Suppressor macrophage treated with lipopolysaccharide for 1 hour (primary cell): Measurements from ENCODE around the gene CSRNP3.
"Not testable (repeated sequence)": the region's sequence is repeated elsewhere in the genome, so short reads cannot be mapped to it uniquely, and the experiment has no call there.

ENCODE experiments used
- DNase-seq, 3 donors: peaks; one replicate each; pipeline ENCODE4 v3.0.0-alpha.2; 2020 to 2022

CSRNP3 gene

GRCh38 chr2:165639504-165639903 is 170.0 kb downstream of the CSRNP3 start:
- DNase-seq: no peak

- no peak for DNase-seq
Measured at GRCh38 chr2:165640247-165640929, 170.9 kb downstream of the CSRNP3 start.

GRCh38 chr2:165645930-165646831 is 176.7 kb downstream of the CSRNP3 start:
- DNase-seq: no peak

GRCh38 chr2:165647409-165647808 is 177.9 kb downstream of the CSRNP3 start:
- DNase-seq: no peak

GRCh38 chr2:165648801-165649200 is 179.3 kb downstream of the CSRNP3 start:
- DNase-seq: no peak

GRCh38 chr2:165651233-165651632 is 181.7 kb downstream of the CSRNP3 start:
- no peak for DNase-seq

GRCh38 chr2:165655661-165656060 is 186.2 kb downstream of the CSRNP3 start:
- DNase-seq: no peak

- DNase-seq: no peak
Measured at GRCh38 chr2:165660361-165660760, 190.9 kb downstream of the CSRNP3 start.

- DNase-seq: no peak
Measured at GRCh38 chr2:165662720-165663119, 193.2 kb downstream of the CSRNP3 start.

GRCh38 chr2:165665614-165666013 is 196.1 kb downstream of the CSRNP3 start:
- DNase-seq: no peak

- DNase-seq: not testable (repeated sequence)
Measured at GRCh38 chr2:165666073-165666472, 196.6 kb downstream of the CSRNP3 start.

GRCh38 chr2:165666605-165667004 is 197.1 kb downstream of the CSRNP3 start:
- no peak for DNase-seq

- DNase-seq: no peak
Measured at GRCh38 chr2:165667375-165667774, 197.9 kb downstream of the CSRNP3 start.

- DNase-seq: no peak
Measured at GRCh38 chr2:165674780-165675179, 205.3 kb downstream of the CSRNP3 start.

- no peak for DNase-seq
Measured at GRCh38 chr2:165675551-165675968, 206.1 kb downstream of the CSRNP3 start.

- DNase-seq: no peak
Measured at GRCh38 chr2:165678882-165679281, 209.4 kb downstream of the CSRNP3 start.

GRCh38 chr2:165679621-165680020 is 210.1 kb downstream of the CSRNP3 start:
- no peak for DNase-seq

GRCh38 chr2:165681841-165682240 is 212.3 kb downstream of the CSRNP3 start:
- DNase-seq: no peak

GRCh38 chr2:165682546-165682945 is 213.0 kb downstream of the CSRNP3 start:
- DNase-seq: no peak

GRCh38 chr2:165686800-165687199 is 217.3 kb downstream of the CSRNP3 start:
- no peak for DNase-seq

- DNase-seq: no peak
Measured at GRCh38 chr2:165687426-165688002, 218.0 kb downstream of the CSRNP3 start.

- no peak for DNase-seq
Measured at GRCh38 chr2:165691615-165692014, 222.1 kb downstream of the CSRNP3 start.

GRCh38 chr2:165692906-165693305 is 223.4 kb downstream of the CSRNP3 start:
- no peak for DNase-seq

- DNase-seq: no peak
Measured at GRCh38 chr2:165693838-165694237, 224.3 kb downstream of the CSRNP3 start.
